Endodermal cell (in vitro differentiated cells): Measurements from ENCODE around the gene SREBF2. TPM values are rescaled to one million over a fixed set of nuclear protein-coding genes. Genes with fewer than 3 reads are reported as not detected.

ENCODE experiments used
- DNase-seq: peaks from one replicate; pipeline ENCODE4 v3.0.0-alpha.2; 2017
- H3K27ac ChIP-seq: 2 replicates; pipeline ENCODE4 v1.5.1; 2013; ENCODE audit warnings: mild to moderate bottlenecking, low read depth, low read length, moderate library complexity
- H3K27me3 ChIP-seq: 2 replicates; pipeline ENCODE4 v1.6.1; 2013; ENCODE audit warnings: mild to moderate bottlenecking, low read length, moderate library complexity; ENCODE audit not compliant: insufficient read depth, control insufficient read depth, poor library complexity, severe bottlenecking
- H3K36me3 ChIP-seq: 2 replicates; pipeline ENCODE4 v1.7.0; 2013; ENCODE audit warnings: mild to moderate bottlenecking, low read length, moderate library complexity; ENCODE audit not compliant: control insufficient read depth, insufficient read depth
- H3K4me1 ChIP-seq: one replicate; pipeline ENCODE4 v1.7.0; 2013; ENCODE audit warnings: low read length; ENCODE audit not compliant: control insufficient read depth, insufficient read depth
- H3K4me3 ChIP-seq: 2 replicates; pipeline ENCODE4 v1.5.1; 2013; ENCODE audit warnings: mild to moderate bottlenecking, low read length, moderate library complexity
- H3K9ac ChIP-seq: 2 replicates; pipeline ENCODE4 v1.6.1; 2013; ENCODE audit warnings: mild to moderate bottlenecking, low read length, moderate library complexity; ENCODE audit not compliant: poor library complexity, severe bottlenecking; ENCODE audit errors: extremely low read depth
- H3K9me3 ChIP-seq: 2 replicates; pipeline ENCODE4 v1.6.1; 2013; ENCODE audit warnings: mild to moderate bottlenecking, low read length, moderate library complexity; ENCODE audit not compliant: control insufficient read depth
- H3K27ac Mint-ChIP-seq: 2 replicates; pipeline ENCODE4 v1.8.0; 2020; ENCODE audit warnings: mixed read lengths
- H3K27me3 Mint-ChIP-seq: 2 replicates; pipeline ENCODE4 v1.8.0; 2021; ENCODE audit warnings: mild to moderate bottlenecking, mixed read lengths; ENCODE audit not compliant: insufficient read depth
- H3K36me3 Mint-ChIP-seq: 2 replicates; pipeline ENCODE4 v1.8.0; 2020; ENCODE audit warnings: low read depth, mixed read lengths
- H3K4me1 Mint-ChIP-seq: 2 replicates; pipeline ENCODE4 v1.8.0; 2020; ENCODE audit warnings: mixed read lengths
- H3K4me3 Mint-ChIP-seq: 2 replicates; pipeline ENCODE4 v1.8.0; 2020; ENCODE audit warnings: mild to moderate bottlenecking, moderate library complexity, mixed read lengths
- H3K9me3 Mint-ChIP-seq: 2 replicates; pipeline ENCODE4 v1.8.0; 2020; ENCODE audit warnings: mild to moderate bottlenecking, mixed read lengths
- WGBS, 2 experiments: methylation state at CpG; one replicate each; pipeline versions ENCODE4 v1.1.5 to v1.1.7; 2013; ENCODE audit warnings: missing lambda C conversion rate in 2 of 2, mixed read lengths in 1 of 2; ENCODE audit not compliant: insufficient coverage in 1 of 2, insufficient read length in 1 of 2; 5-methylcytosine and 5-hydroxymethylcytosine counted together
- total RNA-seq, 2 donors: library from RNA; stranded (reverse); fragmentation: NEBNext Ultra II Directional in 1 of 2; extraction: Animal tissue kit (Norgen Biotek cat#: 25700) in 1 of 2; gene quantifications; 2 replicates in 1 of 2; 3 replicates in 1 of 2; pipeline ENCODE4 v1.2.1, GENCODE V29; 2021
- TF ChIP-seq, protein P1 (sequence below): fragments of 200-600 bp; sonication (generic); conservative IDR thresholded peaks from 2 replicates; pipeline ENCODE4 v1.5.0; 2021; ENCODE audit warnings: antibody characterized with exemption, mild to moderate bottlenecking

SREBF2 gene
- total RNA-seq, 2 donors from 2014 or later, result 125 to 135 TPM

DNA sequence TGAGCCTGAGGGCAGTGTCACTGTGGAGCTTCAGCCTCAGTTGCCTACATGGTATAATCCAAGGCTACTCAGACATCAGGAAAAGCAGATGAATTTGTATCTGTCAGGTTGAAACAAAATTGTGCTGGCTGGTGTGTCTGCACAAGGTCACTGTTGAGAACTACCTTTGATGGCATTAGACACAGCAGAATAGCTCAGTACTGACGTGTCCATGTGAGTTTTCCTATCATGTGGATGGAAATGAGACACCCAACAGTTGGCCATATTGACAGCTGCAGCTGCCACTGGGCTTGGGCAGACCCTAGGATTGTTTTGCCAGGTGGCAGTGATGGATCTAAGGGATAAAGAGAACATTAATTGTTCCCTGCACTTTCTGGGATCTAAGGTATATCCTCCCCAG is 16.7 kb upstream of the SREBF2 start:
- no peak overlapping the region for H3K27ac ChIP-seq
- H3K4me1 ChIP-seq, result no peaks in the 10 kb centered on the region
- Mint-ChIP-seq H3K27ac (no peak overlapping the region), H3K9me3 (no peaks in the 10 kb centered on the region), H3K4me1 (no peaks in the 10 kb centered on the region), H3K36me3 (peaks cover 31% of the 10 kb centered on the region), H3K27me3 (no peaks in the 10 kb centered on the region), H3K4me3 (no peak overlapping the region)
- no peak overlapping the region for H3K4me3 ChIP-seq
- peaks cover 19% of the 10 kb centered on the region for H3K36me3 ChIP-seq
- H3K27me3 ChIP-seq, result no peaks in the 10 kb centered on the region
- WGBS, 2 experiments, result 100% methylated on average over 1 of the region's 1 CpG
- TF ChIP-seq, protein P1, sequence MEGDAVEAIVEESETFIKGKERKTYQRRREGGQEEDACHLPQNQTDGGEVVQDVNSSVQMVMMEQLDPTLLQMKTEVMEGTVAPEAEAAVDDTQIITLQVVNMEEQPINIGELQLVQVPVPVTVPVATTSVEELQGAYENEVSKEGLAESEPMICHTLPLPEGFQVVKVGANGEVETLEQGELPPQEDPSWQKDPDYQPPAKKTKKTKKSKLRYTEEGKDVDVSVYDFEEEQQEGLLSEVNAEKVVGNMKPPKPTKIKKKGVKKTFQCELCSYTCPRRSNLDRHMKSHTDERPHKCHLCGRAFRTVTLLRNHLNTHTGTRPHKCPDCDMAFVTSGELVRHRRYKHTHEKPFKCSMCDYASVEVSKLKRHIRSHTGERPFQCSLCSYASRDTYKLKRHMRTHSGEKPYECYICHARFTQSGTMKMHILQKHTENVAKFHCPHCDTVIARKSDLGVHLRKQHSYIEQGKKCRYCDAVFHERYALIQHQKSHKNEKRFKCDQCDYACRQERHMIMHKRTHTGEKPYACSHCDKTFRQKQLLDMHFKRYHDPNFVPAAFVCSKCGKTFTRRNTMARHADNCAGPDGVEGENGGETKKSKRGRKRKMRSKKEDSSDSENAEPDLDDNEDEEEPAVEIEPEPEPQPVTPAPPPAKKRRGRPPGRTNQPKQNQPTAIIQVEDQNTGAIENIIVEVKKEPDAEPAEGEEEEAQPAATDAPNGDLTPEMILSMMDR, result no peak
- DNase-seq, result no peak
- no peak overlapping the region for H3K9ac ChIP-seq
- no peaks in the 10 kb centered on the region for H3K9me3 ChIP-seq

DNA sequence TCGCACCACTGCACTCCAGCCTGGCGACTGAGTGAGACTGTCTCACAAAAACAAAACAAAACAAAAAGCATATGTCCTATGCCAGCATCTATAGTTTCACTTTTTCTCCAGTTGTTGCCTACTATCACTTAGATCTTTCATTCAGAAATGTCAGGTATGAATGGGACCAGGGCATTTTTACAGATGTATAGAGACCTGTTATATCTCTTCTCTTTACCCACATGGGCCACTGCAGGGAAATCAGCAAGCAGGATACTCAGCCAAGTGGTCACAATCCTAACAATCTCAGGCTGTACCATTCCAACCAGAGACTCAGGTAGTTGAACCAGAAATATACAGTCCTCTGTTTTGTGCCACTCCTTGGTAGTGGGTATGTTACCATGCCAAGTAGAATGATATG is 16.0 kb upstream of the SREBF2 start:
- Histone ChIP-seq H3K36me3 (peaks cover 16% of the 10 kb centered on the region), H3K9ac (no peak overlapping the region), H3K27me3 (no peaks in the 10 kb centered on the region), H3K27ac (no peak overlapping the region), H3K9me3 (no peaks in the 10 kb centered on the region), H3K4me1 (no peaks in the 10 kb centered on the region), H3K4me3 (no peak overlapping the region)
- no peak overlapping the region for H3K4me3 Mint-ChIP-seq
- no peaks in the 10 kb centered on the region for H3K9me3 Mint-ChIP-seq
- no peak overlapping the region for H3K27ac Mint-ChIP-seq
- 95 to 98% methylated on average over 2 of the region's 2 CpGs for WGBS, 2 experiments
- no peaks in the 10 kb centered on the region for H3K27me3 Mint-ChIP-seq
- TF ChIP-seq, protein P1, result no peak
- no peak for DNase-seq
- H3K4me1 Mint-ChIP-seq, result no peaks in the 10 kb centered on the region
- peaks cover 26% of the 10 kb centered on the region for H3K36me3 Mint-ChIP-seq

DNA sequence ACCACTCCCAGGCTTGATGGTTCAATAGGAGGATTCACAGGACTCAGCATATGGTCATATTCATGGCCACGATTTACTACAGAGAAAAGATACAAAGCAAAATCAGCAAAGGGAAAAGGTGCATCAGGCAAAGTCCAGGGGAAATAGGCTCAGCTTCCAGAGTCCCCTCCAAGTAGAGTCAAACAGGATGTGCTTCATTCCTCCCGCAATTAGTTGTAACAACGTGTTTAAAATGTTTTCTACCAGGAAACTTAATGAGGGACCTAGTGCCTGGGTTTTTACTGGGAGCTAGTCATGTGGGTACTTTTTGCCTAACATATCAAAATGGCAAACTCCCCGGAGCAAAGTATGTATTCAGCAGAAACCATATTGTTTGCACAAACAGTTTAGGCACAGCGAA is 14.9 kb upstream of the SREBF2 start:
- Histone ChIP-seq H3K27me3 (no peaks in the 10 kb centered on the region), H3K36me3 (peaks cover 16% of the 10 kb centered on the region), H3K4me3 (no peak overlapping the region), H3K9me3 (no peaks in the 10 kb centered on the region), H3K27ac (no peak overlapping the region), H3K9ac (no peak overlapping the region), H3K4me1 (no peaks in the 10 kb centered on the region)
- WGBS, 2 experiments, result 95 to 100% methylated on average over 5 of the region's 5 CpGs
- TF ChIP-seq, protein P1, result no peak
- H3K36me3 Mint-ChIP-seq, result peaks cover 24% of the 10 kb centered on the region
- no peaks in the 10 kb centered on the region for H3K9me3 Mint-ChIP-seq
- H3K4me1 Mint-ChIP-seq, result no peaks in the 10 kb centered on the region
- no peak overlapping the region for H3K27ac Mint-ChIP-seq
- H3K4me3 Mint-ChIP-seq, result no peak overlapping the region
- DNase-seq, result no peak
- no peaks in the 10 kb centered on the region for H3K27me3 Mint-ChIP-seq
